Stimulated activated CD8-positive, alpha-beta memory T cell treated with anti-CD3 and anti-CD28 coated beads, Interleukin-15, amount 100 ng/mL, for 48 hours (primary cell): ENCODE results near the gene HDX.
"Not testable (repeated sequence)": the region's sequence is repeated elsewhere in the genome, so short reads cannot be mapped to it uniquely, and the experiment has no call there.

Experiments used
- DNase-seq, 2 donors: peaks; one replicate each; pipeline ENCODE4 v3.0.0-alpha.2; 2020; ENCODE audit warnings: low read depth in 2 of 2

Gene HDX

DNA sequence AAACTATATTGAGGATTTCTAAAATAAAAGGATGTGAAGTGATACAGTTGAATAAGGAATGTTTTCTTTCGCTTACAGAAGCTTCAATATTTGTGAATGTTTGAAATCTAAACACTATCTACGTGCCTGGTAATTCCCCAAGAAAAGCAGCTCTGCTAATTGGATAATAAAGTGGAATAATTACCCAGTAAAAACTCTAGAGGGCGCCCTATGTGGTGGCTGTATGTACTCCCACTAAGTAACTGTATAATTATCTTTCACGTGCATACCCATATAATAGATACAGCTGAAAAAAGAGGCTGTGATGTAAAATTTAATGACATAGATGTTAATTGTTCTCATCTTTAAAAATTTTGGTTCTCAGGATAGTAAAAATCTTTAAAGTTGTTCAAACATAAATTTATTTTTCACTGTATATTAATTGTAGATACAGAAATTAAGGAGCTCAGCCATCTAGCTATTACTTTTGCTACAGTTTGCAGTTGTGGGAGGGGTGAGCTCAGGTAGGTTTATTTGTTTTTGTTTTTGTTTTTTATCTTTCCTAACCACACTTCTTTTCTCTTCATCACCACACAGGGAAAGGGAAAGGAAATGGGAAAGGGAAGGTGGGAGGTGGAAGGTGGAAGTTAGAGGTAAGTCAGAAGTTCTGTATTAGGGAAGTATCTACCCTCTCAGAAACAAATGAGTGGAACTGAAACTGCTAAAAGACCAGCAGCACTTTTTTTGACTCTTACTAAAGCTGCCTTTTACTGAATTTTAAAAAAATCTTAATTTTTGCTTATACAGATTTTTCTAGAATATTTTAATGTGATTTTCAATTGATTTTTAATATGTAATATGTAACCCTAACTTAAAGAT is 162.5 kb downstream of the HDX start:
- no peak for DNase-seq

DNA sequence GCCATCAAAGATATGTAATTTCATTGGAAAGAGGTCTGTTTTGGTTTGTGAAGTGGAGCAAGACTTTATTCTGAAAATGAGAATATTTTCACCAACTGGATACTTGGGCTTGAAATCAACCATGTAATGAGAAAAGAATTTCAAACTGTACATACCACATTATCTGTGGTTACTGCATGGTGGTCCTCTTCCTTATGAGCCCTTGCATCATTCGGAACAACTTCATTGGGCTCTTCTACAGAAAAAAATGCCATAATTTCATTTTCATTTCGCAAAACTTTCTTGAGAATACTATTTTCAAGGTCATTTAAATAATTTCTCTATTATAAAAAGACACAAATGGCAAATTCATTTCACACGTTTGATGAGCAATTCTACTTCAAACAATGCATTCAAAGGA is 165.6 kb downstream of the HDX start:
- DNase-seq: no peak

GRCh38 chrX:84335121-84335520 is 167.1 kb downstream of the HDX start:
- DNase-seq: no peak

- DNase-seq: no peak
Observed at GRCh38 chrX:84322083-84322827, 180.0 kb downstream of the HDX start.

GRCh38 chrX:84320614-84321013 is 181.6 kb downstream of the HDX start:
- no peak for DNase-seq

DNA sequence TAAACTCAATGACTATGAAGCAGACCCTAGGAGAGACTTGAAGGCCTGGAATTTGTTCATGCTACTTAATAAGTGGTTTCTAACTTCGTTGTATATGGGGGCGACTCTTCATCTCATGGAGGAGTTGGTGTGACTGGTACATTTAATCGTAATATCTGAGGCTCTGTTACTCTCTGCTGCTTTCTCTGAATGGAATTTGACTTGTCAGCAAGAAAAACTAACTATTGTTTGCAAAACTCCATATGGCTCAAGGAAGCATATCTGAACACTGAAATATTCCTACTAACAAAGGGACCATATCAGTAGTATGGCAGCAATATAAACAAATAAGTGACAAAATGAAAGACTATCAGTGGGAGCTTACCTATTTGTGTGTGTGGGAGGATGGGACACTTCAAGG is 182.2 kb downstream of the HDX start:
- no peak for DNase-seq

- DNase-seq: no peak
Observed at GRCh38 chrX:84318661-84319060, 183.6 kb downstream of the HDX start.

- not testable (repeated sequence) for DNase-seq
Observed at GRCh38 chrX:84315946-84316345, 186.3 kb downstream of the HDX start.
